Activated CD8-positive, alpha-beta memory T cell treated with anti-CD3 and anti-CD28 coated beads, Interleukin-2, amount 50 U/mL, for 48 hours (primary cell): ENCODE measurements around the gene PAGE4.

Source experiments
- DNase-seq: peaks from one replicate; pipeline ENCODE4 v3.0.0-alpha.2; 2020

Gene PAGE4, protein sequence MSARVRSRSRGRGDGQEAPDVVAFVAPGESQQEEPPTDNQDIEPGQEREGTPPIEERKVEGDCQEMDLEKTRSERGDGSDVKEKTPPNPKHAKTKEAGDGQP

DNA sequence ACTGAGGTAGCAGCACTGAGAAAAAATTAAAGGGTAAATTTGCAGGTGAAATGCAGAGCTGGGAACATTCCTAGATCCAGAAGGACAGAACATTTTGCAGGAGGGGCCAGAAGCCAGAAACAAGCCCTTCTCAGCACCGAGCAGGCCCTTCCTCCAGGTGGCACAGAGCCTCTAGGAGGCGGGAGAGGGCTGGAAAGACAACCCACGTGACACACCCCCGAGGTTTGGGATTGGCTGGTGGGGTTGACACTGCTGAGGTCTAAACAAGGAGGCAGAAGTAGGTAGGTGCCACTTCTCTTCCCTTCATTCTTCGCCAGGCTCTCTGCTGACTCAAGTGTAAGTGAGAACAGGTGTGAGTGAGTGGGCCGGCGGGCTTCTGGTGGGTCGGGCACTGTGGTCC, at the start of gene PAGE4:
Gene PAGE4 (plus strand): TSS at position 288 of the 400 bp plus-strand sequence. CDS start 1,126 bp downstream, outside the sequence.
- no peak for DNase-seq

DNA sequence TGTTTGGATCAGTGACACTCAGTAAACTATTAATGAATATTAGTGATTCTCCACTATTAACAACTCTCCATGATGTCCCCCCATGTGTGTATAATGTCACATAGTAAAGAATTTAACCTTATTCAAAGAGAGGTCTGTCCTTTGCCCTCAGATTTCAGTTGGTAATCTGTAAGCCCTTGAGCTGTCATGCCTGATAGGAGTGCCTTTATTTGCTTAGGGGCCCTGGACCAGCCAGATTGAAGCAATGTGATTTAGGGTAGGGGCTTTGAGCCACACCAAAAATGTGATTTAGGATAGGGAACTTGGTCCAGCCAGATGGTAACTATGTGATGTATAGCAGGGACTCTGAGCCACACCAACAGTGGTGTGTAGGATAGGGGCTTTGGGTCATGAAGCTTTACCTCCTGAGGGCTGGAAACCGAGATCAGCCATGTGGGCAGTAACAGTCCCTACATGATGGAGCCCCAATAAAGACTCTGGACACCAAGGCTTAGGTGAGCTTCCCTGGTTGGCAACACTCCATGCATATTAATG, 44.3 kb upstream of the PAGE4 start:
- no peak for DNase-seq

GRCh38 chrX:49792376-49792775, 36.7 kb upstream of the PAGE4 start:
- DNase-seq: no peak

GRCh38 chrX:49793686-49794085, 35.4 kb upstream of the PAGE4 start:
- DNase-seq: no peak

GRCh38 chrX:49799828-49800227, 29.3 kb upstream of the PAGE4 start:
- DNase-seq: no peak

- no peak for DNase-seq
Observed at GRCh38 chrX:49809891-49810632, 19.0 kb upstream of the PAGE4 start.

- DNase-seq: no peak
Observed at GRCh38 chrX:49812177-49812576, 16.9 kb upstream of the PAGE4 start.

GRCh38 chrX:49816435-49816834, 12.7 kb upstream of the PAGE4 start:
- no peak for DNase-seq

DNA sequence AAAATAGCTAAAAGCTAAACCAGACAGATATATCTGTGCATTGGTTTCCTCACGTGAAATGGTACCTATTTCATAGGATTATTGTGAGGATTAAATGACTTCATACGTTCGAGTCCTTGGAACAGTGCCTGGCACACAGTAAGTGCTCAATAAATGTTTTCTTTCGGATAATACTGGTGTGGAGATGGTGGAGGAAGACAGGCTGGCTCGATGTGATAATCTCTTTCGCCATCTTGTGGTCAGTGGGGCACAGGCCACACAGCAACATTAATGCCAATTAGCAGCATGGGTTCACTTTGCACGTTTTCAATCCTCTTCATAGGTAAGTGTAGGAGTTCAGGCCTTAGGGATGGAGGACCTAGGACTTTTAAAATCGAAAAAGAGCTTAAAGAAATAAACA, 9.3 kb downstream of the PAGE4 start:
- no peak for DNase-seq

DNA sequence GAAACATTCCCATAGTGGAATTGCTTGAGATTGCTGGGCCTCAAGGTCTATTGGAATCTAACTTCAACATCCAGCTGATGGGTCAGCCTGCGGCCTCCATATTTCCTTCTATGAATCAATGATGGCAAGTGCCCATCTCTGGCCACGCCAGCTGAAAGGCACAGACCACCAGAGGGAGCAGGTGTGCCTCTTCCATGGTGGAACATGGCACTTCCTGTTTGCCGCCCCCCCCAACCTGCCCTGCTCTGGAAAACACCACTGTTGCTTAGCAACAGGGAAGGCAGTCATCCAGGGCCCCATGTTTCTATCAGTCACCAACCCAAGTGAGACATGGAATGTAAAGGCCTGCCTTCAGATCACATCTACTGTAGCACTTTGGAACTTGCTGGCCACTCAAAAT, 11.6 kb downstream of the PAGE4 start:
- DNase-seq: peak; percentile 57

DNA sequence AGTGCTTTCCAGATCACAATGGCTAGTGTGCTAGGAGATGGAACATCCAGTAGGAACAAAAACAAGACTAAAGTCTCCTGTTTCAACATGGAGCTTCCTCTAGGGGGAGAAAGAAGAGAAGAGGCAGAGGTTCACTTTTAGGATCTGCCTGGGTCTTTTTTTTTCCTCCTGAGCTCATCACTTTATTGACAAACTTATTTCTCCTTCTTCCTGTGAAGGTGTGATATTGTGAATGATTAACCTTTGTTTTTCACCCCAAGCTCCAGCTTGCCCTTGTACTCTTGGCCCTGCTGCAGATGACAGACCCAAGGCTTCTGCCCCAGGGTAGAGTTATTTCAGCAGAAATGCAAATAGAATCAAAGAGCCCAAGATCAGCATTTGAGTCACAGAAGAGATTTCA, 13.5 kb downstream of the PAGE4 start:
- DNase-seq: no peak

DNA sequence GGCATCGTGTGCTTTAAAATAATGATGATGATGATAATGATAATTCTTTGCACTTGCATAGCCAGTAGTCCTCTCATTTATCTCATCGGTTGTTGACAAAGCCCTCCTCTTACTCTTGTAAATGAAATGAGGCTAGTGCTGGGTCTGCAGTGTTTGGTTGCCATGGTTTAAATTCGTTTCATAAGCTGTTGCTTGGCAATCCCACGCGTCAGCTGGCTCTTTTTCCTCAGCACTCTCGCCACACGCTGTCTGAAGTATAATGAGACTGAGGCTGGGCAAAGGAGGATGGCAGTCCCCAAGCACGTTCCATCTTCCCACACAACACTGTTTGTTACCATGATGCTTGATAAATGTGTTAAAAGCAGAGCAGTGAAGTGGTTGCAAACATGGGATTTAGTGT, 15.5 kb downstream of the PAGE4 start:
- DNase-seq: no peak

DNA sequence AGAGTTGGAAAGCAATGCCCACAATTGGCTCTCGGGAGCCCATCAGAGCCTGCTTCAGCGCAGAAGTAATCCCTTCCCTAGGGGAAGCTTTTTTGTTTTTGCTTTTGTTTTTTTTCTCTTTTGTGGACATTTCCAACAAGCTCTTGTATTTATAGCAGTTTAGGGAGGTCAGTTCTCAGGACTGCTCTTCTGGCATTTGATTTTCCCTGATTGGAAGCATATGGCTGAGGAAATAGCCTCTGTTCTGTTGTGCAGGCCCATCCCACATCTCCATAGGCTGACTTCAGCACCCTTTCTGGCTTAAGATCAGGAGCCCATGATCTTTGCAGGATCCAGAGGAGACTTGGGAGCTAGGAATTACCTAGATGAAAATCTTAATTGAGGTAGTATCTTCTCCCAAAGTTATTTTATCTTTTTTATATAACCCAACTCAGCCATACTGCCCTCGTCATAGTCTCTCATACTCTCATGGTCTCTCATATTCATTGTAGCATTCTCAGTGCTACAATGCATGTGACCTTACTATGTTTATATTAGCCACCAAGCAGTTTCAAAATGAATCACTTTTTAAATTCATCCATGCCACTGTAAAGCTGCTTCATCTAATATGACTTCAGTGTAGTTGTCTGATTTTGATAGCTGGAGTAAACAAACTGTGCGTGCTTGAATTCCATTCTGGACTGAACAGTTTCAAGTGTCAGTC, 16.7 kb downstream of the PAGE4 start:
- DNase-seq: no peak

GRCh38 chrX:49846522-49846921, 17.4 kb downstream of the PAGE4 start:
- no peak for DNase-seq

GRCh38 chrX:49848275-49848674, 19.2 kb downstream of the PAGE4 start:
- no peak for DNase-seq

GRCh38 chrX:49850028-49850427, 20.9 kb downstream of the PAGE4 start:
- DNase-seq: no peak

DNA sequence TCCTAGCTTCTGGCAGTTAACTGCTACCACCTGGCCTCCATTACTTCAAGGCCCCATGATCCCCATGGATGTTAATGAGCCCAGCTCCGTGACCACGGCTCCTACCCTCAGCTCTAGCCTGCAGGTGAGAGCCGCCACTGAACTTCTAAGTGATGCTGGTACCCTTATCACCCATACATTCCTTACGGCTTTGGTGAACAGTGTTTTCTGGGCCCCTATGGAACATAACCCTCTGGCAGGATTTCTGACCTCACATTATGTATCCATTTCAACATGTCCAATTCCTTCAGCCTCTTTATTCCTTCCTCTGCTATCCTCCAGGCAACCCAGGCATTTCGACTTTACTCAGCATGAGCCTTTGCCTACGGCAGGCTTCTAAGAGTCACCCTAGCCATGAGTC, 24.6 kb downstream of the PAGE4 start:
- DNase-seq: no peak

DNA sequence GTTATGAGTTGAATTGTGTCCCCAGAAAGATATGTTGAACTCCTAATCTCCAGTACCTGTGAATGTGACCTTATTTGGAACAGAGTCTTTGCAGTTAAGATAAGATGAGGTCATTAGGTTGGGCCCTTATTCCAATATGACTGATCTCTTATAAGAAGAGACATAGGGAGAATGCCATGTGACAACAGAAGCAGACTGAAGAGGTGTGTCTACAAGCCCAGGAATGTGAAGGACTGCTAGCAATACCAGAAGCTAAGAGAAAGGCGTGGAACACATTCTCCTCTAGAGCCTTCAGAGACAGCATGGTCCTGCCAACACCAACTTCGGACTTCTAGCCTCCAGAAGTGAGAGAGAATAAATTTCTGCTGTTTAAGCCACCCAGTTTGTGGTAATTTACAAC, 27.7 kb downstream of the PAGE4 start:
- no peak for DNase-seq

GRCh38 chrX:49858341-49858740, 29.2 kb downstream of the PAGE4 start:
- DNase-seq: no peak

DNA sequence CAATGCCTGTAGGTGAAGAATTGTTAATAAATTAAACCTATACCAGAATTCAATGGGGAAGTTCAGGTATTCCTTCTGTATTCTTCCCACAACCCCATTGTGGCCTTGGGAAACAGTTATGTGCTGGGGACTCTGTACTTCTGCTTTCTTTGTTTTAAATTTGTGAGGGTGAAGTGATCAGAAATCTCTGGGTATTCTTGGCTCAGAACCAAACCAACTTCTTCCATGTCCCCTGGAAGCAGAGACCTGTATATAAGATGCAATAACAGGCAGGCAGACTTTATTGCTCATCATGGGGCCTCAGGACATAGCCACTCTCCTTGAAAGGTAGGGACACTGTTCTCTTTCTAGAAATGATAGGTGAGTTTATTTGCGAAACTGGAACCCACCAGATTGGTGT, 30.4 kb downstream of the PAGE4 start:
- no peak for DNase-seq

GRCh38 chrX:49860867-49861535, 31.9 kb downstream of the PAGE4 start:
- no peak for DNase-seq

- no peak for DNase-seq
Observed at GRCh38 chrX:49862093-49862492, 33.0 kb downstream of the PAGE4 start.

DNA sequence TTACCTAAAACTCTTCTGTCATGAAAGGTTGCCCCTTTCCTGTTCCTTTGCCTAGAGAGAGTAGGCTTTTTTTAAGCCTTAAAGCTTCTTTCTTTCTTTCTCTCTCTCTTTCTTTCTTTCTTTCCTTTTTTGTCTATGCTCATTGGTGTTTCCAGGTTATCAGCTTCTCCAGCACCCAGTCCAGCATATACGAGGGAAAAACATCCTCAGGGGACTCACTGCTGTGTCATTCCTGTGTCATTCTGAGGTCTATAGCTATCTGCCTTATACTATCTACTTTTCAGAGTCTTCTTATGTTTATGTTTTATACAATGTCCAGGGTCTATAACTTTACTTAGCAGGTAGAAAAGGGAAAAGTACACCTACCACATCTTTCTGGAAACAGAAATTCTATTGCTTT, 39.6 kb downstream of the PAGE4 start:
- DNase-seq: no peak

DNA sequence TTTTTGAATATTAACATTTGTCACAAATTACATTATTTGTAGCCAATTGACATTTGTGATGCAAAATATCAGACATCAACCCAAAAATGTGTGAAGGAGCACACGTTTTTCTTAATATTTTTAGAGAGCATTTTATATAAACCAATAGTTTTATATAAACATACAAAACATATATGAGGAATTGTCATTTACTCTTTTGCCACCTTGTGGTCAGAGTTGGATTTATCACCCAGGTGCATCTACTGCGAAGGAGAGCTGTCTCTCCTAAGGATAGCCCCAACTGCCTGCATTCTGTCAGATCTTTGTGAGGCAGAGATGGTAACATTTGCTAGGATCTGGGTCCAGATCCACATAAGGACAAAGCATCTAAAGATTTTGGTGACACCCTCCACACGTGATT, 47.6 kb downstream of the PAGE4 start:
- DNase-seq: no peak
